OCI-LY3 (cell line): ENCODE data around the gene VPS35.

ENCODE experiments used
- CTCF ChIP-seq: fragments of 200-600, 300-600 bp; sonication (generic); IDR thresholded peaks from 2 replicates; pipeline ENCODE4 v1.5.1; 2014; ENCODE audit warnings: antibody characterized with exemption, low read length, low read depth
- EZH2phosphoT487 ChIP-seq: fragments of 200-600 bp; shearing (Covaris generic); IDR thresholded peaks from 2 replicates; pipeline ENCODE4 v1.6.1; 2018; ENCODE audit warnings: antibody characterized with exemption, mixed run types, low read depth

GRCh38 chr16:46712911-46713310 is 23.9 kb upstream of the VPS35 start:
- TF ChIP-seq CTCF (no peak), EZH2phosphoT487 (no peak)
